Neuron (in vitro differentiated cells): ENCODE measurements around the gene SMYD3.

Source experiments
- H2AFZ ChIP-seq: one replicate; pipeline ENCODE4 v1.6.1; 2013; ENCODE audit warnings: low read depth, mild to moderate bottlenecking, inconsistent platforms, low read length, moderate library complexity
- H3K27me3 ChIP-seq: one replicate; pipeline ENCODE4 v1.6.1; 2013; ENCODE audit warnings: low read length; ENCODE audit not compliant: insufficient read depth
- H3K36me3 ChIP-seq: one replicate; pipeline ENCODE4 v1.6.1; 2013; ENCODE audit warnings: low read length; ENCODE audit not compliant: insufficient read depth
- H3K4me1 ChIP-seq: one replicate; pipeline ENCODE4 v1.6.1; 2013; ENCODE audit warnings: low read length; ENCODE audit not compliant: insufficient read depth
- H3K4me3 ChIP-seq: 2 replicates; pipeline ENCODE4 v1.5.1; 2013; ENCODE audit warnings: mild to moderate bottlenecking, low read length, moderate library complexity
- H3K9me3 ChIP-seq: one replicate; pipeline ENCODE4 v1.6.1; 2013; ENCODE audit warnings: low read length

SMYD3 gene

DNA sequence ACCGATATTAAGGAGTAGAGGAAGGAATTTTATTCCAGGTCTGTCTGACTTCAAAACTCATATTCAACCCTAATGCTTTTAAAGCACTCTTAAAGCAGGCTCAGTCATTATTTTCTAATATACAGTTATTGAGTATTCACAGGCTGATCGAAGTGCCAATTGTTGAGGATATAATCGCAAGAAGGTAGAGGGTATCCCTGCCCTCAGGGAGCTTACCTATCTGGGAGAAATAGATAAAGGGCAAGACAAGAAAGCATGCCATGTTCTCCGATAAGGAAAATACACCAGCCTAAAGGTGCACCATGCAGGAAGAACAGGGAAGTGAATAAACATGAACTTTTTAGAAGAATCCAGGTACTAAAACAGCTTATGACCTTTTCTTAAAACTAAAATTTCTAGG, 361.2 kb downstream of the SMYD3 start:
- Histone ChIP-seq H3K36me3 (no peaks in the 10 kb centered on the region), H3K27me3 (no peaks in the 10 kb centered on the region), H2AFZ (no peak overlapping the region), H3K4me3 (no peak overlapping the region), H3K4me1 (no peaks in the 10 kb centered on the region), H3K9me3 (peaks cover 7% of the 10 kb centered on the region)

GRCh38 chr1:246144931-246145330, 362.1 kb downstream of the SMYD3 start:
- Histone ChIP-seq H3K9me3 (peaks cover 7% of the 10 kb centered on the region), H3K4me1 (no peaks in the 10 kb centered on the region), H2AFZ (no peak overlapping the region), H3K4me3 (no peak overlapping the region), H3K27me3 (no peaks in the 10 kb centered on the region), H3K36me3 (no peaks in the 10 kb centered on the region)

DNA sequence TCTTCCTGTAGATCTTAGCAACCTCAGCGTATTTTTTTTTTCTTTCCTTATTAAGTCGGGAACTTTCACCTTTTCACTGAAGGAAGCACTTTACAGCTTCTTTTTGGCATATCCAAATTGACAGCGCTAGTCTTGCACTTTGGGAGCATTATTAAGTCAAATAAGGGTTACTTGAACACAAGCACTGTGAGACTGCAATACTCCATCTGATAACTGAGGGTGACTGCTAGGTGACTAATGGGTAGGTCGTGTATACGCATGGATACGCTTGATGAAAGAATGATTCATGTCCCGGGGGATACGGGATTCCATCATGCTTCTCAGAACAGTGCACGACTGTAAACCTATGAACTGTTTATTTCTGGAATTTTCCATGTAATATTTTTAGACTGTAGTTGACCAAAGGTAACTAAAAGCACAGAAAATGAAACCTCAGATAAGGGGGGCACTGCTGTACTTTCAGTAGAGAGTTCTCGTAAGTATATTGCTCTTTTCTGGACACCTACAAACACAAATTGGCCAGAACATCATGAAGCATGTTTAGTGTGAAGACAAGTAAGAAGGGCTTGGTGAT, 364.7 kb downstream of the SMYD3 start:
- Histone ChIP-seq H3K4me1 (peaks cover 10% of the 10 kb centered on the region), H3K27me3 (no peaks in the 10 kb centered on the region), H2AFZ (no peak overlapping the region), H3K9me3 (no peaks in the 10 kb centered on the region), H3K4me3 (no peak overlapping the region), H3K36me3 (no peaks in the 10 kb centered on the region)

GRCh38 chr1:246141306-246141705, 365.8 kb downstream of the SMYD3 start:
- no peaks in the 10 kb centered on the region for H3K9me3 ChIP-seq
- H3K4me3 ChIP-seq = no peak overlapping the region
- no peaks in the 10 kb centered on the region for H3K27me3 ChIP-seq
- no peaks in the 10 kb centered on the region for H3K36me3 ChIP-seq
- H2AFZ ChIP-seq = no peak overlapping the region
- peaks cover 10% of the 10 kb centered on the region for H3K4me1 ChIP-seq

GRCh38 chr1:246139745-246140182, 367.3 kb downstream of the SMYD3 start:
- no peak overlapping the region for H3K4me3 ChIP-seq
- H3K4me1 ChIP-seq = peaks cover 10% of the 10 kb centered on the region
- H2AFZ ChIP-seq = no peak overlapping the region
- no peaks in the 10 kb centered on the region for H3K36me3 ChIP-seq
- no peaks in the 10 kb centered on the region for H3K27me3 ChIP-seq
- H3K9me3 ChIP-seq = no peaks in the 10 kb centered on the region

DNA sequence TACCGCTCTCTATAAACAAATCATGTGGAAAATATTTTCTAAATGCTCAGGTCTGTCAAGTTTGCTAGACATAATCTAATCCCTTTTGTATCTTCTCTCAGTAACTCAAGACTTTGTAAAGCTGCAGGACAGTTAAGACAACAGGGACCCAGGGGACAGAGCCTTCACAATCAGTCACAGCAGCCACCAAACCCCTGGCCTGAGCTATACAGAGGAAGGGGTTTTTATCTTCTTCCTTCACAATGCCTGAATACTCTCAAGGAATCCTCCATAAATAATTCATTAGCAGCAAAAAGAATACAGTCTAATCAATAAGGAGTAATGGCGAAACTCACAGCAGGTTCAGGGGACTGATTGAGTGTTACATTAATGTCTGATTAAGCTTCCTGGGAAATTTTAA, 368.3 kb downstream of the SMYD3 start:
- Histone ChIP-seq H3K9me3 (no peaks in the 10 kb centered on the region), H3K4me3 (no peak overlapping the region), H2AFZ (no peak overlapping the region), H3K27me3 (no peaks in the 10 kb centered on the region), H3K36me3 (no peaks in the 10 kb centered on the region), H3K4me1 (peaks cover 10% of the 10 kb centered on the region)

GRCh38 chr1:246136477-246136876, 370.6 kb downstream of the SMYD3 start:
- Histone ChIP-seq H2AFZ (no peak overlapping the region), H3K4me3 (no peak overlapping the region), H3K36me3 (no peaks in the 10 kb centered on the region), H3K4me1 (peaks cover 10% of the 10 kb centered on the region), H3K9me3 (no peaks in the 10 kb centered on the region), H3K27me3 (no peaks in the 10 kb centered on the region)

GRCh38 chr1:246134789-246135188, 372.3 kb downstream of the SMYD3 start:
- H3K4me3 ChIP-seq = no peak overlapping the region

DNA sequence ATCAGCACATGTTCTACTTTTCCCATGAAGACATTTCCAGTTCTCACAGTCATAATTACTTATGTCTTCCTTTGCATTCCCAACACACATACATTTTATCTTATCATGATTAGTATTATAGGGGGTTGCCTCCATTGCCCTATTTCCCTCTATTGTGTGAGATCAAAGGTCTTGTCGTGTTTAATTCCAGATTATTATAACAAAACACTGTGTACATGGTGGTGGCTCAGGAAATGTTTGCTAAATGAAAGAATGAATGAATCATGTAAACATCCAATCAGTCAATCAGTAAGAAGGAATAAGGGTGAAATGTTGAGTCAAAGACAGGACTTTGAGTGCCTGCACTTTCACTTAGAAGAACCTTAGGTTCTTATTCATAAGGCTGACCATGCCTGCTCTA, 376.0 kb downstream of the SMYD3 start:
- Histone ChIP-seq H3K27me3 (no peaks in the 10 kb centered on the region), H3K4me3 (no peak overlapping the region), H3K9me3 (no peaks in the 10 kb centered on the region), H2AFZ (no peak overlapping the region), H3K36me3 (no peaks in the 10 kb centered on the region), H3K4me1 (peaks cover 8% of the 10 kb centered on the region)

More at GRCh38 chr1:246134789-246135188, 372.3 kb downstream of the SMYD3 start:
- Histone ChIP-seq H3K27me3 (no peaks in the 10 kb centered on the region), H3K4me1 (peaks cover 12% of the 10 kb centered on the region), H3K9me3 (no peaks in the 10 kb centered on the region), H2AFZ (no peak overlapping the region), H3K36me3 (no peaks in the 10 kb centered on the region)

- H3K27me3 ChIP-seq = no peaks in the 10 kb centered on the region
- no peak overlapping the region for H3K4me3 ChIP-seq
- H3K36me3 ChIP-seq = no peaks in the 10 kb centered on the region
- peaks cover 8% of the 10 kb centered on the region for H3K4me1 ChIP-seq
- no peak overlapping the region for H2AFZ ChIP-seq
- H3K9me3 ChIP-seq = no peaks in the 10 kb centered on the region
Observed at GRCh38 chr1:246128494-246129069, 378.5 kb downstream of the SMYD3 start.

- H3K27me3 ChIP-seq = no peaks in the 10 kb centered on the region
- H3K9me3 ChIP-seq = no peaks in the 10 kb centered on the region
- no peak overlapping the region for H3K4me3 ChIP-seq
- H2AFZ ChIP-seq = no peak overlapping the region
- no peaks in the 10 kb centered on the region for H3K36me3 ChIP-seq
- H3K4me1 ChIP-seq = peaks cover 8% of the 10 kb centered on the region
Observed at GRCh38 chr1:246126580-246126979, 380.5 kb downstream of the SMYD3 start.

GRCh38 chr1:246122071-246122470, 385.0 kb downstream of the SMYD3 start:
- H3K36me3 ChIP-seq = no peaks in the 10 kb centered on the region
- H3K27me3 ChIP-seq = no peaks in the 10 kb centered on the region
- H3K4me3 ChIP-seq = no peak overlapping the region
- H3K4me1 ChIP-seq = no peaks in the 10 kb centered on the region
- H2AFZ ChIP-seq = no peak overlapping the region
- no peaks in the 10 kb centered on the region for H3K9me3 ChIP-seq

DNA sequence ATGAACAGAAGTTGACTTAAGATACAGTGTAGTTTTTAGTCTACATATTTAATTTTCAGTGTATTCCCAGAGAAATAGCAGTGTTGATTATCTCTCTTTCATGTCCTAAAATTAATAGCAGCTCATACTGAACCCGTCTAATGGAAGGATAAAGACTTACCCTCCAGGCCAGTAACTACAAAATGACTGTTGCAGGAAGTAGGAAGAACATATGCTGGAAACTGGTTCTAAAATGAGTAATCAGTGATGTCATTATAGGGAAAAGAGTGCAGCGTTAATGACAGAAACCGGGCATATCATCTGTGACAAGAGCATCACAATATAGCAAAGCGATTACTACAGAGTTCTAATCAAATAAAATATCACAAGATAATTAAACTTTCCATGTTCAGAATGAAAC, 385.5 kb downstream of the SMYD3 start:
- no peaks in the 10 kb centered on the region for H3K27me3 ChIP-seq
- H3K4me1 ChIP-seq = no peaks in the 10 kb centered on the region
- no peaks in the 10 kb centered on the region for H3K9me3 ChIP-seq
- no peaks in the 10 kb centered on the region for H3K36me3 ChIP-seq
- H3K4me3 ChIP-seq = no peak overlapping the region
- H2AFZ ChIP-seq = no peak overlapping the region
